HUES48 (cell line): ENCODE data around the gene SOCS6.

Experiments
- H3K27ac ChIP-seq: one replicate; pipeline ENCODE4 v1.7.0; 2013; ENCODE audit warnings: low read depth, low read length, inconsistent platforms
- H3K27me3 ChIP-seq: 2 replicates; pipeline ENCODE4 v1.6.1; 2013; ENCODE audit warnings: mild to moderate bottlenecking, low read length; ENCODE audit not compliant: control insufficient read depth, insufficient read depth
- H3K36me3 ChIP-seq: 2 replicates; pipeline ENCODE4 v1.6.1; 2013; ENCODE audit warnings: low read length; ENCODE audit not compliant: control insufficient read depth, insufficient read depth
- H3K4me1 ChIP-seq: 2 replicates; pipeline ENCODE4 v1.6.1; 2013; ENCODE audit warnings: mild to moderate bottlenecking, low read length; ENCODE audit not compliant: control insufficient read depth, insufficient read depth
- H3K4me3 ChIP-seq: 2 replicates; pipeline ENCODE4 v1.5.1; 2013; ENCODE audit warnings: mild to moderate bottlenecking, low read depth, low read length
- H3K9ac ChIP-seq: 2 replicates; pipeline ENCODE4 v1.6.1; 2013; ENCODE audit warnings: mild to moderate bottlenecking, low read depth, low read length, moderate library complexity
- H3K9me3 ChIP-seq: 2 replicates; pipeline ENCODE4 v1.6.1; 2013; ENCODE audit warnings: low read length; ENCODE audit not compliant: control insufficient read depth, insufficient read depth

The SOCS6 gene

GRCh38 chr18:70301667-70302066 is 12.8 kb downstream of the SOCS6 start:
- H3K9ac ChIP-seq = no peak overlapping the region
- H3K4me1 ChIP-seq = peaks cover 29% of the 10 kb centered on the region
- H3K27ac ChIP-seq = no peak overlapping the region
- no peaks in the 10 kb centered on the region for H3K9me3 ChIP-seq
- H3K27me3 ChIP-seq = no peaks in the 10 kb centered on the region
- H3K36me3 ChIP-seq = no peaks in the 10 kb centered on the region
- H3K4me3 ChIP-seq = no peak overlapping the region

- Histone ChIP-seq H3K9ac (no peak overlapping the region), H3K36me3 (no peaks in the 10 kb centered on the region), H3K27ac (no peak overlapping the region), H3K27me3 (no peaks in the 10 kb centered on the region), H3K4me1 (peaks cover 7% of the 10 kb centered on the region), H3K9me3 (no peaks in the 10 kb centered on the region), H3K4me3 (no peak overlapping the region)
Observed at GRCh38 chr18:70308555-70309294, 19.9 kb downstream of the SOCS6 start.

GRCh38 chr18:70310560-70311320 is 21.9 kb downstream of the SOCS6 start:
- Histone ChIP-seq H3K4me1 (no peaks in the 10 kb centered on the region; the same call in 1 of the 2 replicates), H3K9ac (no peak overlapping the region), H3K27me3 (no peaks in the 10 kb centered on the region), H3K27ac (no peak overlapping the region), H3K4me3 (no peak overlapping the region), H3K9me3 (no peaks in the 10 kb centered on the region), H3K36me3 (peaks cover 4% of the 10 kb centered on the region; the same call in 1 of the 2 replicates)

- no peak overlapping the region for H3K9ac ChIP-seq
- H3K4me1 ChIP-seq = no peaks in the 10 kb centered on the region; the same call in 1 of the 2 replicates
- H3K4me3 ChIP-seq = no peak overlapping the region
- no peaks in the 10 kb centered on the region for H3K27me3 ChIP-seq
- no peaks in the 10 kb centered on the region for H3K9me3 ChIP-seq
- H3K36me3 ChIP-seq = peaks cover 4% of the 10 kb centered on the region; the same call in 1 of the 2 replicates
- H3K27ac ChIP-seq = no peak overlapping the region
Observed at GRCh38 chr18:70311726-70312125, 22.9 kb downstream of the SOCS6 start.

- no peaks in the 10 kb centered on the region for H3K27me3 ChIP-seq
- no peaks in the 10 kb centered on the region; the same call in 1 of the 2 replicates for H3K4me1 ChIP-seq
- no peak overlapping the region for H3K4me3 ChIP-seq
- peaks cover 4% of the 10 kb centered on the region; the same call in 1 of the 2 replicates for H3K36me3 ChIP-seq
- H3K9ac ChIP-seq = no peak overlapping the region
- no peak overlapping the region for H3K27ac ChIP-seq
- no peaks in the 10 kb centered on the region for H3K9me3 ChIP-seq
Observed at GRCh38 chr18:70313640-70314039, 24.8 kb downstream of the SOCS6 start.

DNA sequence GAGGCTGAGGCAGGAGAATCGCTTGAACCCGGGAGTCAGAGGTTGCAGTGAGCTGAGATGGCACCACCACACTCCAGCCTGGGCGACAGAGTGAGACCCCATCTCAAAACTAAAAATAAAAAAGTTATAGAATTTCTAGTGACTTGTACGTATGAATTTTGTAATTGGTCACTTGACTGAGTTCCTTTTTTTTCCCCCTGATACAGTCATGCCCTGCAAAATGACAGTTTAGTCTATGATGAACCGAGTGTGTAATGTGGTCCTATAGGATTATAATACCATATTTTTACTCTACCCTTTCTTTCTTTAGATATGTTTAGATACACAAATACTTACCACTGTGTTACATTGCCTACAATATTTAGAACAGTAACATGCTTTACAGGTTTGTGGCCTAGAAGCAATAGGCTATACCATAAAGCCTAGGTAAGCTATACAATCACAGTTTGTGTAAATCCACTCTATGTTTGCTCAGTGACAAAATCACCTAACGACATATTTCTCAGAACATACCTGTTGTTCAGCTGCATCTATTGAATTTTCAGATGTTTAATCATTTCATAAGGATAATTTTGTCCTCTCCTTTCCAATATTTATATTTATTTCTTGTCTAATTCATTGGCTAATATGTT is 25.4 kb downstream of the SOCS6 start:
- Histone ChIP-seq H3K36me3 (peaks cover 4% of the 10 kb centered on the region; the same call in 1 of the 2 replicates), H3K4me1 (no peaks in the 10 kb centered on the region; the same call in 1 of the 2 replicates), H3K4me3 (no peak overlapping the region), H3K9me3 (no peaks in the 10 kb centered on the region), H3K27me3 (no peaks in the 10 kb centered on the region), H3K9ac (no peak overlapping the region), H3K27ac (no peak overlapping the region)

- Histone ChIP-seq H3K4me3 (no peak overlapping the region), H3K4me1 (no peaks in the 10 kb centered on the region; the same call in 1 of the 2 replicates), H3K27ac (no peak overlapping the region), H3K27me3 (no peaks in the 10 kb centered on the region), H3K9ac (no peak overlapping the region), H3K36me3 (peaks cover 3% of the 10 kb centered on the region; the same call in 1 of the 2 replicates), H3K9me3 (no peaks in the 10 kb centered on the region)
Observed at GRCh38 chr18:70319187-70319586, 30.3 kb downstream of the SOCS6 start.

DNA sequence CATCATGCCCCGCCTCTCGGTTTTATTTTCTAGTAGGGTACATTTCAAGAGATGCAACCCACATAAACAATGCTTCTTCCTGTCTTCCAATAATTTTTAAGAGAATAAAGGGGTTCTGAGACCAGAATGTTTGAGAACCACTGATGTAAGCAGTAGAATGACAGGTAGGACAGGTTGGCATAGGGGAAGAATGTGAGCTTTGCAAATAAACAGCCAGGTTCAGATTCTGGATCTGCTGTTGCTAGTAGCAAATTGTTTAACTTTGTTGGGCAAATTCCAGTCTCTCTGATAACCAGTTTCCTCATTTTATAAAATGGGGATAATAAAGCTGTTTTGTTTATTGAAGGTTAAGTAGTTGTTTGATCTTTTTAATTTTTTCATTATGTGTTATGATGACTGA is 32.8 kb downstream of the SOCS6 start:
- H3K9me3 ChIP-seq = no peaks in the 10 kb centered on the region
- no peak overlapping the region for H3K27ac ChIP-seq
- no peaks in the 10 kb centered on the region; the same call in 1 of the 2 replicates for H3K4me1 ChIP-seq
- no peak overlapping the region for H3K4me3 ChIP-seq
- no peak overlapping the region for H3K9ac ChIP-seq
- peaks cover 19% of the 10 kb centered on the region for H3K36me3 ChIP-seq
- H3K27me3 ChIP-seq = no peaks in the 10 kb centered on the region

- H3K36me3 ChIP-seq = peaks cover 19% of the 10 kb centered on the region
- no peak overlapping the region for H3K4me3 ChIP-seq
- no peak overlapping the region for H3K9ac ChIP-seq
- H3K4me1 ChIP-seq = no peaks in the 10 kb centered on the region; the same call in 1 of the 2 replicates
- no peak overlapping the region for H3K27ac ChIP-seq
- no peaks in the 10 kb centered on the region for H3K9me3 ChIP-seq
- H3K27me3 ChIP-seq = no peaks in the 10 kb centered on the region
Observed at GRCh38 chr18:70322385-70322784, 33.5 kb downstream of the SOCS6 start.

DNA sequence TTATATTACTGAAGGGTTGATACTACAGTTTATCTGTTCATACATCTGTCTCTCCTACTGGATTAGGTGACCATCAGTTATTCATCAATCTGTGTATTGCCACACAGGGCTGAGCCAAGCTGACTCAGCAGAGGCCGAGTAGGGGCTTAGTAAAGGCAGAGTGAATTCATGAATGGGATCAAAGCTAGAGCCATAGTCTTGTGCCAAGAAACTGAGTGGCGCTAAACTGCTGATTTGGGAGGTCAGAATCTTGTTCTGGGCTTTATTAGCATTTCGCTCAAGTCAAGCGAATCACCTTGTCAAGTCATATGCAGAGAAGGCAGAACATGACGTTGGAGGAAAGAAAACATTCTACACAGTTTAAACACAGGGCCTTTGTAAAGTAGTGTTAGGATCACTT is 34.1 kb downstream of the SOCS6 start:
- peaks cover 19% of the 10 kb centered on the region for H3K36me3 ChIP-seq
- H3K27ac ChIP-seq = no peak overlapping the region
- H3K9me3 ChIP-seq = no peaks in the 10 kb centered on the region
- no peak overlapping the region for H3K4me3 ChIP-seq
- H3K9ac ChIP-seq = no peak overlapping the region
- H3K27me3 ChIP-seq = no peaks in the 10 kb centered on the region
- no peaks in the 10 kb centered on the region; the same call in 1 of the 2 replicates for H3K4me1 ChIP-seq
